Measurements from ENCODE around the gene KDM8. TPM values are rescaled to one million over a fixed set of nuclear protein-coding genes. Genes with fewer than 3 reads are reported as not detected.
A peak's percentile ranks its signal among the peaks of the same experiment; 100 is the strongest.

KDM8 gene
- total RNA-seq, 1 experiment from 2014 or later: 7.9 TPM

- Histone ChIP-seq H3K9me3 (ENCODE audit: control insufficient read depth, insufficient read depth, low read depth, low read length) (no peaks in the 10 kb centered on the region), H3K4me1 (ENCODE audit: control insufficient read depth, insufficient read depth, low read length) (peaks cover 11% of the 10 kb centered on the region; the same call in 1 of the 2 replicates), H3K36me3 (ENCODE audit: control insufficient read depth, insufficient read depth, low read length) (no peaks in the 10 kb centered on the region), H3K27ac (ENCODE audit: low read length) (no peak overlapping the region), H3K4me3 (ENCODE audit: low read depth in 2 of 2, low read length in 2 of 2) (peak overlapping the region in 1 of 2 experiments; percentile 23; a peak in 1 of 4 replicates), H3K27me3 (ENCODE audit: control insufficient read depth, insufficient read depth, low read length) (no peaks in the 10 kb centered on the region)
- TF ChIP-seq CTCF (IDR thresholded peaks at IDR 0.05): no peak
- DNase-seq (ENCODE audit: low read depth, low spot score) (peak; percentile 85), ATAC-seq (peak; percentile 81)
- BruUV-seq (replicated peaks): no TSS peak
- ChIA-PET CTCF (no interaction called here), POLR2A (no interaction called here)
- intact Hi-C loops (cut with micrococcal nuclease; ENCODE audit: unreplicated experiment) (no loop called here), in situ Hi-C loops (cut with HindIII; ENCODE audit: low pct_unique_long_range_greater_than_20kb, low sequenced_read_pairs) (no loop called here)
These were observed 39.7 kb downstream of the KDM8 start for GRCh38 chr16:27242868-27243590.

- no peaks in the 10 kb centered on the region for H3K9me3 ChIP-seq (ENCODE audit: control insufficient read depth, insufficient read depth, low read depth, low read length)
- H3K4me1 ChIP-seq (ENCODE audit: control insufficient read depth, insufficient read depth, low read length): peaks cover 11% of the 10 kb centered on the region; the same call in 1 of the 2 replicates
- intact Hi-C loops (cut with micrococcal nuclease; ENCODE audit: unreplicated experiment) (no loop called here), in situ Hi-C loops (cut with HindIII; ENCODE audit: low pct_unique_long_range_greater_than_20kb, low sequenced_read_pairs) (no loop called here)
- H3K27ac ChIP-seq (ENCODE audit: low read length): no peak overlapping the region
- ChIA-PET POLR2A (no interaction called here), CTCF (no interaction called here)
- H3K36me3 ChIP-seq (ENCODE audit: control insufficient read depth, insufficient read depth, low read length): no peaks in the 10 kb centered on the region
- H3K27me3 ChIP-seq (ENCODE audit: control insufficient read depth, insufficient read depth, low read length): no peaks in the 10 kb centered on the region
- no peak overlapping the region for H3K4me3 ChIP-seq (ENCODE audit: low read depth in 2 of 2, low read length in 2 of 2)
- no peak for TF ChIP-seq REST (IDR thresholded peaks at IDR 0.05; ENCODE audit: insufficient read depth in 1 of 2, low read depth in 2 of 2, low read length in 1 of 2)
- no peak for TF ChIP-seq TCF7L2 (IDR thresholded peaks at IDR 0.05; ENCODE audit: low read depth, low read length)
- TF ChIP-seq POLR2AphosphoS5 (IDR thresholded peaks at IDR 0.05; ENCODE audit: low read depth, low read length): no peak
- no peak for TF ChIP-seq CTCF (IDR thresholded peaks at IDR 0.05)
- TF ChIP-seq SIN3A (IDR thresholded peaks at IDR 0.05; ENCODE audit: borderline replicate concordance, insufficient read depth, low read depth, low read length): no peak
- DNase-seq (ENCODE audit: low read depth, low spot score) (no peak), ATAC-seq (no peak)
- BruUV-seq (replicated peaks): no TSS peak
These were observed 40.5 kb downstream of the KDM8 start for GRCh38 chr16:27243725-27244362.

Data from Panc1 (cell line).